DOHH2 (cell line): Measurements from ENCODE around the gene MACF1.

Source experiments
- H3F3A ChIP-seq: fragments of 200-600 bp; sonication (generic), shearing (Covaris generic); 2 replicates; pipeline ENCODE4 v1.6.0; 2016; ENCODE audit warnings: antibody characterized with exemption, mild to moderate bottlenecking; ENCODE audit not compliant: control insufficient read depth, insufficient read depth
- H3K27ac ChIP-seq: fragments of 200-600 bp; sonication (generic); 2 replicates; pipeline ENCODE4 v1.5.1; 2014; ENCODE audit warnings: low read depth, mild to moderate bottlenecking, low read length, moderate library complexity
- H3K27me3 ChIP-seq: fragments of 200-600 bp; sonication (generic); 2 replicates; pipeline ENCODE4 v1.6.1; 2014; ENCODE audit warnings: mild to moderate bottlenecking, low read length, mixed read lengths; ENCODE audit not compliant: control insufficient read depth
- H3K36me3 ChIP-seq: fragments of 200-600 bp; sonication (generic); 2 replicates; pipeline ENCODE4 v1.6.1; 2014; ENCODE audit warnings: mild to moderate bottlenecking, low read length, moderate library complexity, mixed read lengths; ENCODE audit not compliant: control insufficient read depth
- H3K4me1 ChIP-seq: fragments of 200-600 bp; sonication (generic); 2 replicates; pipeline ENCODE4 v1.6.1; 2014; ENCODE audit warnings: mild to moderate bottlenecking, low read length, mixed read lengths; ENCODE audit not compliant: control insufficient read depth
- H3K4me2 ChIP-seq: fragments of 200-600 bp; sonication (generic); 2 replicates; pipeline ENCODE4 v1.6.0; 2014; ENCODE audit warnings: mild to moderate bottlenecking, low read length, moderate library complexity
- H3K4me3 ChIP-seq: fragments of 200-600 bp; sonication (generic); 2 replicates; pipeline ENCODE4 v1.5.1; 2014; ENCODE audit warnings: mild to moderate bottlenecking, low read length, mixed read lengths
- H3K79me2 ChIP-seq: fragments of 200-600 bp; sonication (generic); 2 replicates; pipeline ENCODE4 v1.6.1; 2014; ENCODE audit warnings: mild to moderate bottlenecking, low read length, mixed read lengths; ENCODE audit not compliant: control insufficient read depth
- H3K9me2 ChIP-seq: fragments of 200-600 bp; sonication (generic); replicated peaks from 2 replicates; pipeline ENCODE4 v1.6.1; 2014; ENCODE audit warnings: mild to moderate bottlenecking, low read length, mixed read lengths; ENCODE audit not compliant: control insufficient read depth
- H3K9me3 ChIP-seq: fragments of 200-600 bp; sonication (generic); 2 replicates; pipeline ENCODE4 v1.6.1; 2014; ENCODE audit warnings: antibody characterized with exemption, low read length, mixed read lengths; ENCODE audit not compliant: control insufficient read depth, insufficient read depth
- H4K20me1 ChIP-seq: fragments of 200-600 bp; sonication (generic); 2 replicates; pipeline ENCODE4 v1.6.0; 2014; ENCODE audit warnings: low read depth, mild to moderate bottlenecking, antibody characterized with exemption, low read length, moderate library complexity; ENCODE audit not compliant: control insufficient read depth, insufficient read depth
- CTCF ChIP-seq: fragments of 200-600 bp; sonication (generic); IDR thresholded peaks from one replicate; pipeline ENCODE4 v1.5.1; 2014; ENCODE audit warnings: antibody characterized with exemption, mild to moderate bottlenecking, low read depth, low read length; ENCODE audit not compliant: poor library complexity, severe bottlenecking
- EZH2phosphoT487 ChIP-seq: fragments of 200-600 bp; sonication (generic); IDR thresholded peaks from 2 replicates; pipeline ENCODE4 v1.6.1; 2017; ENCODE audit warnings: borderline replicate concordance, mild to moderate bottlenecking, antibody characterized with exemption, low read length, moderate library complexity, mixed read lengths

MACF1 gene

GRCh38 chr1:39204441-39205081, at the start of gene MACF1:
TSS of gene MACF1 (plus strand) at chr1:39204695. CDS start at chr1:39205023, 328 bp downstream.
- Histone ChIP-seq H3K79me2 (peaks cover 15% of the 10 kb centered on the region), H3K4me2 (peak within 1 kb of the TSS; percentile 80), H4K20me1 (no peaks in the 10 kb centered on the region), H3F3A (peaks cover 2% of the 10 kb centered on the region), H3K4me3 (peak within 1 kb of the TSS; percentile 78), H3K4me1 (peaks cover 30% of the 10 kb centered on the region), H3K27me3 (no peaks in the 10 kb centered on the region), H3K9me2 (no peaks in the 10 kb centered on the region), H3K9me3 (no peaks in the 10 kb centered on the region), H3K36me3 (no peaks in the 10 kb centered on the region), H3K27ac (peak within 1 kb of the TSS; percentile 42)
- TF ChIP-seq EZH2phosphoT487 (no peak), CTCF (peak; percentile 30)

- Histone ChIP-seq H3K36me3 (no peaks in the 10 kb centered on the region), H3K9me3 (no peaks in the 10 kb centered on the region), H3K9me2 (no peaks in the 10 kb centered on the region), H3K4me1 (no peaks in the 10 kb centered on the region), H3K79me2 (no peaks in the 10 kb centered on the region), H3K4me3 (no peak overlapping the region), H3F3A (no peaks in the 10 kb centered on the region), H4K20me1 (no peaks in the 10 kb centered on the region), H3K27ac (no peak overlapping the region), H3K4me2 (no peak overlapping the region), H3K27me3 (peaks cover 58% of the 10 kb centered on the region)
- TF ChIP-seq CTCF: no peak
- TF ChIP-seq EZH2phosphoT487: no peak
Observed at GRCh38 chr1:39157304-39157703, 47.2 kb upstream of the MACF1 start.

- Histone ChIP-seq H3K36me3 (no peaks in the 10 kb centered on the region), H3K4me2 (no peak overlapping the region), H3K27me3 (peaks cover 52% of the 10 kb centered on the region), H3K9me3 (no peaks in the 10 kb centered on the region), H3K4me1 (no peaks in the 10 kb centered on the region), H4K20me1 (no peaks in the 10 kb centered on the region), H3K4me3 (no peak overlapping the region), H3K27ac (no peak overlapping the region), H3K9me2 (no peaks in the 10 kb centered on the region), H3K79me2 (no peaks in the 10 kb centered on the region), H3F3A (no peaks in the 10 kb centered on the region)
- TF ChIP-seq EZH2phosphoT487 (no peak), CTCF (no peak)
Observed at GRCh38 chr1:39158327-39159086, 46.0 kb upstream of the MACF1 start.
